ENCODE data around the gene PLAC9. TPM values are rescaled to one million over a fixed set of nuclear protein-coding genes. Genes with fewer than 3 reads are reported as not detected.

PLAC9 gene
- polyA plus RNA-seq, 1 donor = 14.6 TPM

DNA sequence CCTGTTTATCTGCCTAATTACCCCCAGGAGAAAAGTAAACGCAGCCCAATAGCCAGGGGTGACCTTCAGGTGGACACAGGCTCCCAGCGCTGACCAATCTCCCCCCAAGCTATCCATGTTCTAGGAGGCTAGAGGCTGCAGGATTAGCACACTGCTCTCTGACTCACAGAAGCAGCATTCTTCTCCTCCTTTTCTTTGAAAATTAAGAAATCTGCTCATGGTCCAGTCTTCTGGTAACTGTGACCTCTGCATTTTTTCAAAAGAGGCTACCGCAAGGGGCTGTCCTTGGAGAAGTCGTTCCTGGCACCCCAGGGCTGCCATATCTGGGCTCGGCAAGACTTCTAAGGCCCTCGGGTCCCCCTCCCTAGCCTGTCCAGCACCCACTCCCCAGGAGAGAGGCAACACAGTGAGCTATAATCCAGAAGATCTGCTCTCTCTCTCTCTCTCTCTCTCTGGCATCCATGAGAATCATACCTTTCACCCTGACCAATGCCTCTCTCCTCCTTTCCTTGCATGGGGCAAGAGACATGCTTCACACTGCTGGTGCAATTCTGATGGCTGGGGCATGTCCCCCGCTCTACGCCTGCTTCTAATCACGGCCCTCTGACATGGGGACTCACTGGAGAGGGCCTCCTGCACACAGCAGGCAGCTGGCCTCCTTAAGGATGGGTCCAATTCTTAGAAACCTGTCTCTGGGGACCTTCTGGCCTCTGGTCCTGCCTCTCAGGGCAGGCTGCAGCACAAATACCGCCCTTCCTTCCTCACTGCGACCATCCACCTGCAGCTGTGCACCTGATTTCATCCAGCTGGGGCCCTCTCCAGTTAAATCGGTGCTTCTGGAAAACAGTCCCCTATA lies 45.5 kb downstream of the PLAC9 start:
- no peak for DNase-seq

DNA sequence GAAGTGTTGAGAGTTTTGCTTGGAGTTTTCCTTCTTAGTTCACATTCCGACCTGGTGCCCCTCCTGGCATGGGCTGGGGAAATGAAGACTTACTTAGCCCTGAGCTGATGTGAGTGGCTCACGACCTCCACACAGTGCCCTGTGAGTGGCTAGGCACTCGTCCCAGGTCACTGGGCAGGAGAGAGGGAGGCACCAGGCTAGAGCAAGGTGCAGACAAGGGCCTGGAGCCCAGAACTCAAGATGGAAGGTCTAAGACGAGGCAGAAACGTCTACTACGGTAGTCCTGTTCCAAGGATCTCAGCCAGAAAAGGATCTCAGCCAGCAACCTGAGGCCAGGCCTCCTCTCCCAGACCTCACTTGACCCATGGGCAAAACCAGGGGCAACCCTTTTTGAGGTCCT lies 50.5 kb downstream of the PLAC9 start:
- no peak for DNase-seq

DNA sequence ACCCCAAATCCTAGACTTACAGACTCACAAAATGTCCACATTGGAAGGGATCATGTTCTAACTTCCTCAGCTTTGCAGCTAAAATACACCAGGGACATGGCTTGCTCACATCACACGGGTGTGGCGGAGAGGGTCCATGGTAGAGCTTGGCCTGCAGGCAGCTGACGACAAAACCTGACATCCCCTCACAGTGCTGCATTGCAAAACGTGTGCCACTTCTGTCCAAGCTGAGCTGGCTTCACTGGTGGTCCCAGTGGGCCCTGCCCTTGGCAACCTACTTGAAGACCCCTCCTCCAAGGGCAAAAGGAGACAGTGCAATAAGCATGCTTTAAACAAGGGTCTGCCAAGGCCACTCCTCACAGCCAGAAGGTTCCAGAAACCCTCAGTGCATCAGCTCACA lies 50.9 kb downstream of the PLAC9 start:
- DNase-seq = no peak

DNA sequence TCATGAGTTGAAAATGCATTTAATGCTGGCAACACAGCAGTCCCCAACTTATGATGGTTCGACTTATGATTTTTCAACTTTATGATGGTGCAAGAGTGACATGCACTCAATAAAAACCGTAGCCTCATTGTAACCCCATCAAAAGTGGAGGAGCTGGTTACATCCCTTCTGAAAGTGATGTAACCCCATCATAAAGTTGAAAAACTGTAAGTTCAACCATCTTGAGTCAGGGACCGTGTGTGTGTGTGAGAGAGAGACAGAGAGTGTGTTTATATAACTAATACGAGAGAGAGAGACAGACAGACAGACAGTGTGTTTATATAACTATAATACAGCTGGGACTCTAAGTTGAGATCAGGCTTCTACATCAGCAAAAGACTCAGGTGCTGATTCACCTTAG lies 51.8 kb downstream of the PLAC9 start:
- no peak for DNase-seq

DNA sequence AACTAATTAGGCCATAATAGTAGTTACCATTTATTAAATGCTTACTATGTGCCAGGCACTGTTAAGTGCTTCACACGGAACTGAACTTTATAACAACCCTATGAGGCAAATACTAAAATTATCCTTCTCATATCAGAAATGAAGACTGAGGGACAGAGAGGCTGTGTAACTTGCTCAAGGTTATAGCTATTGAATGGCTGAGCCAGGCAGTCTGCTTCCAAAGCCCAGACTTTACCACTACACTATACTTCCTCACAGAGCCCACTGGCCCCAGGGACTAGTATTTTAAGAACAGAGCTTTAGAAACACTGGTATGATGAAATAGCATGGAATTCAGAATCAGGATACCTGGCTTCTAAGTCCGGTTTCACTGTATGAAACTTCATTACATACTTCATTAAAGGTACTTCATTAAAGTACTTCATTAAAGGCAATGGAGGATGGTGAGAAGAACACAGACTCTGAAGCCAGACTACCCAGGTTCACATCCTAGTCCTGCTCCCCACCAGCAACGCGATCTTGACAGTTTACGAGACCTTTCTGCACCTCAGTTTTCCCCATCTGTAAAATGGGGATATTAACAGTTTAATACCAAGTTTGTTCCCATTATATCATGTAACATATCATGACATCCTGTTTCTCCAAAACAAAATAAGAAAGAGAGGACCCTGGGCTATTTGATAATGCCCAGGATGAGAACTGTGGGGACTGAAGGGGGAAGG lies 53.2 kb downstream of the PLAC9 start:
- DNase-seq = no peak

DNA sequence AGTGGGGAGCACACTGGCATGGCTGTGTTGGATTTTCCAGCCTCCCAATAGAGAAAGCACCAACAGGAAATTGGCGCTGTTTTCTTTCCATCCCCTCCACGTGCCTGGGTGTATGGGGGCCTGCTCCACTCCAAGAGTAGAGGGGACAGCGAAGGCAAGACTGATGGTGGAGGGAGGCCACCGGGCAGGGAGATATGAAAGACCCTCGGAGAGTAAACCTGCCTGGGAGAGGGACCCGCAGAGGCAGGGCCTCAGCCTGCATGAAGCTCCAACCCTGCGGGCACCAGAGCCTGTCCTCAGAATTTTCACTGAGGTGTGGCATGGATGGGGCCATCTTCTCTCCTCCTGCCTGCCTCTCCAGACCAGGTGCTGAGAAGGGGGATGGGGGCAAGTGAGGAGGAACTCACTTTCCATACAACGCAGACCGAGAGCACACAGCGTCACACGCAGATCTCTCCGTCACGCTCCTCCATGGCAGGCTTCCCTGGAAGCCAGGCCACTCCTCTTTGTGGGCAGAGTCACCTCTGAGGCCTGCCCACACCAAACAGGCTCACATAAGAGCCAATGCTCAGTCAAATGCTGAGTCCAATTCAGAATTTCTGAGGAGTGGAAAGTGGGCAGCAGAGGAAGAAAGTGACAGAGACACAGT lies 54.0 kb downstream of the PLAC9 start:
- no peak for DNase-seq

DNA sequence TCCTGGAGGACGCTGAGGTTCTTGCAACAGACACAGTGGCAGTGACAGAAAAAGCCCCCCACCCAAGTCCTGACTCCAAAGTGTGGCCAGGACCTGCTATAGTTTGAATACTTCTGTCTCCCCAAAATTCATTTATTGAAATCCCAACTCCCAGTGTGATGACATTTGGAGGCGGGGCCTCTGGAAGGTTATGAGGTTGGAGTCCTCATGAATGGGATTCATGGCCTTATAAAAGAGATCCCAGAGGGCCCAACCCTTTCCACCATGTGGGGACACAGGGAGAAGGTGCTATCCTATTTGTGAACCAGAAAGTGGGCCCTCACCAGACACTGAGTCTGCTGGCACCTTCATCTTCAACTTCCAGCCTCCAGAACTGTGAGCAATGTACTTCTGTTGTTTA lies 54.5 kb downstream of the PLAC9 start:
- DNase-seq = no peak

DNA sequence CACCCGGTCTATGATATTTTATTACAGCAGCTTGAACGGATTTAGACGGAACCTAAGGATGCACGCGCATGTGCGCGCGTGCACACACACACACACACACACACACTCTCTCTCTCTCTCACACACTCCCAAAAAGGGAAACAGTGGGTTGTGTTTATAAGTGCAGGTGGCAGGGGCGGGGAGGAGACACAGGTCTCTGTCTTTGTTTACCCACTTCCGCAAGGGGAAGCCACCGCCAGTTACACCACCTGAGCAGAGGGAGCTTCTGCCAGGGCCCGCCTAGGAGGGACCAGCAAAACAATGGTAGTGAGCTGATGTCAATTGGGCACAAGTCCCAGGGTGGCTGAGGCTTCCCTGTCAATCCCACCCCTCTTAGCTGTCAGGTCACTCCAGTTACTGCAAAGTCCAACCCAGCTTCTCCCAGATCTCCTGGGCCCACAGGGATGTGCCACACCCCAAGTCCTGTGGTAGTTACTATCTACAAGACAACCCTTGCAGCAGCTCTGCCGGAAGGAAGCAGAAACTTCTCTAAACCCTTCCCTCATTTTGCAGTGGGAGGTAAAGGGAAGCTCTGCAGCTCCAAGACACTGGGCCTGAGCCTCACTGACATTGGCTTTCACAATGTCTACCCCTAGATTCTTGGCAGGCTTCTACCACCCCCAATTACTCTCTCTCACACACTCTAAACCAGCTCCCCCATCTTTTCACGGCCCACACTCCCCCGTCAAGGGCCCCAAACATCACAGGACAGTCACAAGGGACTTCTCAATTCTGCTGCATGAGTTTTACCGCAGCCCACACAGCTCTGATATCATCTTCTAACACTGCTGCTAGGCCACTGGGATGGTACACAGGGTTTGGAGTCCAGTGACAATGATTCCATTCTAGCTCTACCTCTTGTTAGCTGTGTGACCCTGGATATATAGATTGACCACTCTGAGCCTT lies 55.2 kb downstream of the PLAC9 start:
- no peak for DNase-seq

DNA sequence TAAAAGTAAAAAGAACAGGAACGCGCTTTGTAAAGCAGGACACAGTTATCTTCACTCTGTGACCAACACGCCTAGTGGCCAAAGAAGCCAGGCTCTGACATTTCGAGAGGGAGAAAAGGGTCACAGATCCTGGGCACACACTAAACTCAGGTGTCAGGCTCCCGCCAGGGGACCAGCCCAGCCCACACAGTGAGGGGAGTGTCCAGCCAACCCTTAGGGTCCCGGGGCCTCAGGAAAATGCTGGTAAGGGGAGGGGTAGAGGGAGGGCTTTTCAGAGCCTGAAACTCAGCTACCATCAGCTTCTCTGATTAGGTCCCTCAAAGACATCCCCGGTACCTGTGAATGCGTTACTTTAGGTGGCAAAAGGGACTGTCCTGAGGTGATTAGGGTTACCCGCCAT lies 56.2 kb downstream of the PLAC9 start:
- no peak for DNase-seq

DNA sequence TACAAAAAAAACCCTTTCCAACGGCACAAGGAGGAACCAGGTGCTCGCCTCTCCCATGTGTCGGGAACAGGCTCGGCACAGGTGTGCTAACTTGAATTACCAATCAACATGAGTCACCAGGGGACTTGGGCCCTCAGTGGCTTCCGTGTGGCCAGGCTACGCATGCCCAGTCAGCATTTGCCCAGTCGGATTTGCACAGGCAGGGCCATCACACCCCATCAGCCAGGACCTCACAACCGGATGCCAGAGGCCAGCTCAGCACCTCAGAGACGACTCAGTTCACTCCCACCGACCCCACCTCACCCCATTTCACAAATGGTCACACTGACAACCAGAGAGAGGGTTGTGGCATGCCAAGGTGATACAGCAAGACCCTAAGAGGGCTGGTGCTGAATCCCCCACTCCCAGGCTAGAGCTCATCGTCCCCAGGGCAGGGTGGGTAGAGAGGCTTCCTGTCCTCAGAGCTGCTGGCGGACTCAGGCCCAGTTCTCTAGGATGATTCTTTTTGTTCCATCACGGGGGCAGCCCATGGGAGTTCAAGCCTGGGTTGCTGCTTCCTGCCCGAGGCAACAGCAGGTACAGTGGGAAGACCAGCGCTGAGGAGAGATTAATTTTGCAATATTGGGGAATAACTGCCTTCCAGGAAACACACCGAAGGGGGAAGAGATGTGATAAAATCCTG lies 59.2 kb downstream of the PLAC9 start:
- DNase-seq = no peak

DNA sequence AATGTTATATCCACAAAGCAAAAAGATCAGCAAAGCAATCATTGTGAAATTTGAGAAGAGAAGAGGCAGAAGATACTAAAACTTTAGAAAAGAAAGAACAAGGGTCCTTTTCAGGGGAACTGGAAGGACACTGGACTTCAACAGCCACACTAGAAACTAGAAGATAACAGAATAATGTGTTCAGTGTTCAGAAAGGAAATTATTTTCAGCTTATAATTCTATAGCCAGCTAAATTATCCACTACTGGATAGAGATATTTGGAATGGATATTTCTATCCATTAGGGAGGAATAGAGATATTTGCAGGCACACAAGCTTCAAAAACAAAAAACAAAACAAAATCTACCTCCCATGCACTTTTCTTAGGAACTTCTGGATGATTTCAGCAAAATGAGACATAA lies 60.0 kb downstream of the PLAC9 start:
- no peak for DNase-seq

DNA sequence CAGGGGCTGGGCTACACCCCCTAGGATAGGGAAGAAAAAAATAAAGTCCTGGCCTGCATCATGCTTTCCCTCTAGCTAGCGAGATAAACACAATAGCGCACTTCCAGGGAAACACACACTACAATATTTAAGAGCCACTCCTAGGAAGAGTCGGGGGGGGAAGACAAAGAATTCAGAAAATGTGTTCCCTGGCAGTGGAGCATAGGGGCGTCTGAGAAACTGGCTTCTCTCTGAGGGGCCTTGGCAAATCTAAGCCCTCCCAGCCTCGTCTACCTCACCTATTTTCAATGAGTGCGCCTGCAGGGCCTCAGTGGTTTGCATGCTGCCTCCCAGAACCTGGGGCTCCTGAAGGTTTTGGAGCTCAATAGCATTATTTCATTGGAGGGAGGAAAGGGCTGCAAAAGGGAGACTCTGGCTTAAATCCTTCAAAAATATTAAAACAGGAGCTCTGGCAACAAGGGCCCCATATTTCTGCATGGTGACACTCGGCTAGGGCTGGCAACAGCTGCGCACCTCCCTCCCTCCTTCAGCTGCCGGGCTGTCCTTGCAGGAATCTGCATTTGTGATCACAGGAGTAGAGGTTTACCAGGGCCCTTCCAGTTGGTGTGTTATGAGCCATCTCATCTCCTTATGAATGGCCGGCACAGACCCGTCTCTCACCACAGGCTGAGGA lies 62.0 kb downstream of the PLAC9 start:
- DNase-seq = no peak

Other genes with a start within 250 kb of the PLAC9 start
- 1.6 TPM for gene SFTPD, start 183.6 kb upstream of the PLAC9 start, polyA plus RNA-seq (ENCODE audit: insufficient read length)
- 64.6 TPM for gene TMEM254, start 54.1 kb upstream of the PLAC9 start, polyA plus RNA-seq (ENCODE audit: insufficient read length)
- 115 TPM for gene ANXA11, start 72.8 kb downstream of the PLAC9 start, polyA plus RNA-seq (ENCODE audit: insufficient read length)
- 1.2 TPM for gene MAT1A, start 156.9 kb downstream of the PLAC9 start, polyA plus RNA-seq (ENCODE audit: insufficient read length)
- gene DYDC1, start 224.0 kb downstream of the PLAC9 start, polyA plus RNA-seq (ENCODE audit: insufficient read length) = 0.45 TPM
- gene DYDC2, start 224.1 kb downstream of the PLAC9 start, polyA plus RNA-seq (ENCODE audit: insufficient read length) = 3.5 TPM

Measured in left kidney (tissue), 2 donors.